Keratinocyte (primary cell): ENCODE results near the gene HOXA10.

Experiments
- CTCF ChIP-seq, 3 experiments: IDR thresholded peaks in 1 of 3; conservative IDR thresholded peaks in 1 of 3; optimal IDR thresholded peaks in 1 of 3; 2 replicates in 2 of 3; 3 replicates in 1 of 3; pipeline versions ENCODE3 to v1.5.1; 2011; ENCODE audit warnings: low read length in 3 of 3, mild to moderate bottlenecking in 3 of 3, moderate library complexity in 2 of 3, control low read depth in 1 of 3, inconsistent platforms in 1 of 3; ENCODE audit not compliant: insufficient read depth in 2 of 3; ENCODE audit errors: extremely low read depth in 1 of 3
- EZH2 ChIP-seq: IDR thresholded peaks from one replicate; pipeline ENCODE4 v1.6.1; 2012; ENCODE audit warnings: inconsistent platforms, mild to moderate bottlenecking, low read length, moderate library complexity

DNA sequence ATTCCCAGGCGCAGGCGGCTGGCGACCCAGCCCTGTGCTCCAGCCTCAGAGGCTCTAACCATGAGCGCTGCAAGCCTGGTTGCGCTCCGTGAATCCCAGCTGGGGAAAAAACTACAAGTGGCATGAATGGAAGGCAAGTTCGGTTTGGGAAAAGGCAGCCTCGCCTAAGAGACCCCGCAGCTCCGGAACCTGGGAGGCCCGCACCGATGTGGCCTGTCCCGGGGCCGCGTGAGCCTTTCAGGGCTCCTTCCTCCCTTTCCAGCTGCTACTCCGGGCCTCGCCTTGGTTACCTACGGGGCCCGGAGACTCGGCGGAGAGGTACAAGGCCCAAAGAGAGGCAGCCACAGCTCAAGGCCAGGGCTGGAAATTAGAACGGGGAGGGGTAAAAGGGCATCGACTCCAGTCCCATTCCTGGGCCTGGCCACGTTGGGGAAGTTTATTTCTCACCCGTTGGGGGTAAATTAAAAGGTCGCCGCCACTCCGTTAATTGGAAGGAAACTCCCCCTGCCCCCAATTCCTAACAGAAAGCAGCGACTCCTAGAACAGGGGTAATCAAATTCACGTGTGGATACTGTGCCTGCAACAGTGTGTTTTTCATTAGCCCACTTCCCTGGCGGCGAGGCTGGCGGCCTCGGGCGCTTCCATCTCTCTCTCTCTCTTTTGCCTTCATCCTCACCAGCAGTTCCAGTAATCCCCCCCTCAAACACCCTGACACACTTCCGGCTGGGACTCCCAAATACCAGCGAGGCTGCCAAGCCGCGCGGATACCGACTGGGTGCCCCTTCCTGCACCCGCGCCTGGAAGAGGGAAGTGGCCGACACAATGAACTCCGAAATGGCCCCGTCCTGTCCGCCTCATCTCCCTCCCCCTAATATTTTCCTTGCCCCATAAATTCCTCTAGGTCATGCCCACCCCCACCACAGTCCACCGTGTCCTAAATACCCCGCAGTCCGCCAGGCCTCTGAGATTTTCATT lies 7.3 kb downstream of the HOXA10 start:
- TF ChIP-seq EZH2 (no peak), CTCF (optimal IDR thresholded peaks at IDR 0.05 in 1 of 3, IDR thresholded peaks at IDR 0.05 in 1 of 3, conservative IDR thresholded peaks at IDR 0.05 in 1 of 3; ENCODE audit: extremely low read depth in 1 of 3, insufficient read depth in 2 of 3, low read length in 3 of 3) (no peak)
